ENCODE measurements around the gene ELMO1.

Gene ELMO1

DNA sequence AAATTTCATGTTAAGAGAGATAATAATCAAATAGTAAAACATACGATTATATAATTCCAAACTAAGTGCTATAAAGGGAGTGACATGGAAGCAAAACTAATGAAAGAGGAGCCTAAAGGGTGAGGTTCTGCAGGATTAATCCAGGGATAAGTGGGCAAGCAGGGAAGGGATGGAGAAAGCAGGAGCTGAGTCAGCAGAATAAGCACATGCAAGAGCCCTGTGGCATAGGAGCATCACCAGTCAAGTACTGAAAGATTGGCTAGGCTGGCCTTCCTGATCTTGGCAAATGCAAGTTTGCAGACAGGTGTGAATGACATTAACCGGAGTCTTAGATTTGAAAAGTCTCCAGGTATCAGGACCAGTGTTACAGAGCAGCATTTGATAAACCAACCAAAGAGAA, 336.4 kb downstream of the ELMO1 start:
- no peak for DNase-seq

- no peak for DNase-seq
Observed at GRCh38 chr7:37111459-37111858, 337.2 kb downstream of the ELMO1 start.

- no peak for DNase-seq
Observed at GRCh38 chr7:37110660-37111424, 337.8 kb downstream of the ELMO1 start.

GRCh38 chr7:37109843-37110242, 338.8 kb downstream of the ELMO1 start:
- DNase-seq: no peak

GRCh38 chr7:37109016-37109683, 339.5 kb downstream of the ELMO1 start:
- DNase-seq: no peak

GRCh38 chr7:37108615-37109014, 340.0 kb downstream of the ELMO1 start:
- DNase-seq: no peak

DNA sequence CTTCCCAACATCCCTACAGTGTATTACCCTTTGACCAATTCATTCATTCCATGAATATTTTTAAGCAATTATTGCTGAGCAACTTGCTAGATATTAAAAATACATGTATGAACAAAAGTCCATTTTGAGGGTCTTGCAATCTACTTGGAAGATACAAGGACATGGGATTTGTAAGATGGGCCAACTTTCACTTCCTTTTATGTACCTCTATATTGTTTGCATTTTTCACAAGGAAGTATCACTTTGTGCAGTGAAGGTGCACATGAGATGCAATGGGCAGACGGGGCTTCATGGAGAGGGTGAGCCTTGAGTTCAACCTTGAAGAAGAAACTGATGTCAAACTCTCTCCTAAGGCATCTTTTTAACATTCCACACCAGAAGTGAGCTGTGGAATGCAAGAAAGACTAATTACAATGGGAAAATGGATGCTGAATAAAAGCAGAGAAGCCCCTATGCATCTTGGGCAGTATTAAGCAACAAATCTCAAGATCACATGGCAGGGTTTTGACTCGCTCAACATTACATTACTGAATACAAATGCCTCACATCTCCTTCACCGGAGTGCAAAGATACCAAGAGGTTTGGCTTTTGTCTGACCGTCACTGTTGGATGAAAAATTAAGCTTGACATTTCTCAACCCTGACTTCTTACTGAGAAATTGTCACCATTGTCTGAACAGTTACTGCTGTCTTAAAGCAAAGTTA, 341.5 kb downstream of the ELMO1 start:
- no peak for DNase-seq

- no peak for DNase-seq
Observed at GRCh38 chr7:37105762-37106161, 342.9 kb downstream of the ELMO1 start.

DNA sequence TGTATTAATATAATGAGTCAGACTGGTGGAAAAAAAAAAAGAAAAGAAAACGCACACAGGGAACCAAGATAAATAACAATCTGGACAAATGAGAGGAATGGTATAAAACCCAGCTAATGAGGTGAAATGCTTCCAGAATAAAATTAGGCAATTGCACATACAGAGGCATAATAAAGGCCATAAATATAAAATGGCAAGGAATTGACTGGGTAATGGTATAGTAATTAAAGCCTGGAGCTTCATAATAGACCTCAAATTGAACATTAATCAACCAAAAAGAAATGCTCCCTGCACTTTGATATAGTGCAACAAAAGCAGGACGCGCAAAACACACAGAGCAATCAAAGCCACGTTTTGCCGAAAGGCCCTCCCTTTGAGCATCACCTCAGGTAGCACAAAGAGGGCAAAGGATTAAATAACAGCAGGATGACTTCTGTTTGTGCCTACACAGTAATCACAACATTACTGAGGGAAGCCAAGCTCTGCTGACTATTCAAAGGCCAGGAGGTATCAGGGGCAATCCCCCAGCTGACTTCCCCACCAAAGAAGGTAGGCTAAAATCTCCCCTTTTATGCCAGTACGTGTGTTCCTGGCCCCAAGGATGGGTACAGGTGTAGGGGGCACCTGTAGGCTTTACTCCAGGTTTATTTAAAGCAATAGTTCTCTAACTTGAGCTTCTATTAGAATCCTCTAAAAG, 343.7 kb downstream of the ELMO1 start:
- DNase-seq: no peak

DNA sequence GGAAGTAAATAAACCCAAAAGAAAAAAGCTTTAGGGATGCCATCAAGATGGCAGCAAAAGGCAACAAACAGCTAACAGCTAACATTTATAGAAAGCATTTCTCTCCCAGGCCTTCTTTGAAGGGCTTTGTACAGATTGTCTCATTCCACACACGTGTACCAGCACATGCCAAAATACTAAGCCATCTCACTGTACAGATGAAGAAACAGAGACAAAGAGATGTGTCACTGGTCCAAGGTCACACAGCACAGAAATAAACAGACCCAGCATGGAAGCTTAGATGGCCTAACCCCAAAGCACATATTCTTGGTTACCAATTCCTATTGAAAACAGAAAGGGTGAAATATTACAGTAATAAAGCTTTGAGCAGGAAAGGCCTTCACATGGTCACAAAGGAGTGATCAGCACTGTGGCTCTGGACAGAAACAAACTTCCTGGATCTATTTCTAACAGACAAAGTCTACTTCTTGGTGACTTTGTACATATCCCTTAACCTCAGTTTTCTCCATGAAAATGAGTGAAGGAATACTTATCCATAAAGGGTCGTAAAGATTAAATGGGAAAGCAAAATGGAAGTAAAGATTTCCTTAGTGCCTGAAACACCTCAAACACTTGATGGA, 346.0 kb downstream of the ELMO1 start:
- DNase-seq: no peak

GRCh38 chr7:37100735-37101331, 347.8 kb downstream of the ELMO1 start:
- no peak for DNase-seq

- DNase-seq: no peak
Observed at GRCh38 chr7:37098762-37099161, 349.9 kb downstream of the ELMO1 start.

GRCh38 chr7:37097983-37098382, 350.7 kb downstream of the ELMO1 start:
- no peak for DNase-seq

GRCh38 chr7:37097276-37097675, 351.4 kb downstream of the ELMO1 start:
- DNase-seq: no peak

- DNase-seq: no peak
Observed at GRCh38 chr7:37096341-37096740, 352.3 kb downstream of the ELMO1 start.

GRCh38 chr7:37095122-37095521, 353.5 kb downstream of the ELMO1 start:
- no peak for DNase-seq

DNA sequence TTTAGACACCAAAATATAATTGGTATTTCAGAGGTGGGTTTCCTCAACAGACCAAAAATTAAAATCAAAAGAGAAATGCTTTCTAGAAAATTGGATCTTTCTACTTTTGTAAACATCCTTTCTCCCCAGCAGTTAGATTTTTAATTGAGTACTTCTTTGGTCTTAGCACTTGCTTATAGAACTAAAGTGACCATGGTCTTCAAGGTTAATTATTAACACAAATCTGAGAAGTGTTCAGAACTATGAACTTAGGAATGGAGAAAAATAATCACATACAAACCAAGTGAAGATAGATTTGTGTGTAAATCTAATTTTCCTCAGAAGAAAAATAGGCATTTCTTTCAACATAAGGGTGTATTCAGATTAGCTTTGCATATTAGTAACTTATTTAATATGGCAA, 355.4 kb downstream of the ELMO1 start:
- DNase-seq: no peak

DNA sequence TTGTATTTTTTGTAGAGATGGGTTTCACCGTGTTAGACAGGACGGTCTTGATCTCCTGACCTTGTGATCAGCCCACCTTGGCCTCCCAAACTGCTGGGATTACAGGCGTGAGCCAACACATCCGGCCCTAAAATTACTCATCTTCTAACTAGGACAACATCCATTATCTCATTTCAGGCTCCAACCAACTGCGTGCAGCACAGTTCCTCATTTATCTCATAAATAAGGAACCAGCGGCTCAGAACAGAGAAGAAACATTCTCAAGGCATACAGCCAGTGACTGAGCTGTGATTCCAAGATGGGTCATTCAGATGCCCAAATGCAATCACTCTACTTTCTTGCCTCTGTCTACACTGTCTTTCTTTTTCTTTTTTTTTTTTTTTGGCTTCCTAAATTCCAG, 356.1 kb downstream of the ELMO1 start:
- DNase-seq: no peak

GRCh38 chr7:37089972-37090371, 358.7 kb downstream of the ELMO1 start:
- no peak for DNase-seq

DNA sequence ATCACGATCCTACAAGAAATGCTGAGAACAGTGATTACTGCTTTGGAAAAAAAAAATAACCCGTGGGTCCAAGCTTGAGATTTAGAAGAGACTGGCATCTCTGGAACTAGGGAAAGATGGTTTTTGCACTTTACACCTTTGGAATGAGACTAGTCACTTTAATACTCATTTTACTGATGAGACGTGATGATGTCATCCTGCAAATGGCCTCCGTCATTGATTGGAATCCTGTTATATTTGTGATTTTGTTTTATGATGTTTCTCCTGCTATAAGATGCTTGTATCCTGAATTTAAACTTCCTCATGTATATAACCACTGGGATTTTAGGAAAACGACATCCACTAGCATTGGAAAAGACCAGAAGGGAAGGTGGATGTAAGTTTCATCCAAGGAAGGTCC, 363.1 kb downstream of the ELMO1 start:
- no peak for DNase-seq

DNA sequence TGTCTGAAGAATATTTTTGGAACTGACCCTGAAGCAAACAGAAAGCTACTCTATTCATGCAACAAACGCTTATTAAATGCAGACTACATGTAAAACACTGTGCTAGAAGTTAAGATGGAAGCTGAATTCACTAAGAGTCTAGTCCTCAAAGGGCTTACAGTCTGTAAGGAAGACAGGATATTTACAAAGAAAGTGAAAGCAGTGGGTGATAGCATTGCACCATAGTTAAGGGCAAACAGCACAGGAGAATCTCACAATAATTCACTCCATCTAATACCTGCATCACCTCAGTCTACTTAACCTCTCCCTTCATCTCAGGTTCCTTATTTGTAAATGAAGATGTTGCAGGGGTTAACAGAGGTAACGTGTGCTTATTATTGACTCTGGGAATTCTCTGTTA, 364.4 kb downstream of the ELMO1 start:
- DNase-seq: no peak

DNA sequence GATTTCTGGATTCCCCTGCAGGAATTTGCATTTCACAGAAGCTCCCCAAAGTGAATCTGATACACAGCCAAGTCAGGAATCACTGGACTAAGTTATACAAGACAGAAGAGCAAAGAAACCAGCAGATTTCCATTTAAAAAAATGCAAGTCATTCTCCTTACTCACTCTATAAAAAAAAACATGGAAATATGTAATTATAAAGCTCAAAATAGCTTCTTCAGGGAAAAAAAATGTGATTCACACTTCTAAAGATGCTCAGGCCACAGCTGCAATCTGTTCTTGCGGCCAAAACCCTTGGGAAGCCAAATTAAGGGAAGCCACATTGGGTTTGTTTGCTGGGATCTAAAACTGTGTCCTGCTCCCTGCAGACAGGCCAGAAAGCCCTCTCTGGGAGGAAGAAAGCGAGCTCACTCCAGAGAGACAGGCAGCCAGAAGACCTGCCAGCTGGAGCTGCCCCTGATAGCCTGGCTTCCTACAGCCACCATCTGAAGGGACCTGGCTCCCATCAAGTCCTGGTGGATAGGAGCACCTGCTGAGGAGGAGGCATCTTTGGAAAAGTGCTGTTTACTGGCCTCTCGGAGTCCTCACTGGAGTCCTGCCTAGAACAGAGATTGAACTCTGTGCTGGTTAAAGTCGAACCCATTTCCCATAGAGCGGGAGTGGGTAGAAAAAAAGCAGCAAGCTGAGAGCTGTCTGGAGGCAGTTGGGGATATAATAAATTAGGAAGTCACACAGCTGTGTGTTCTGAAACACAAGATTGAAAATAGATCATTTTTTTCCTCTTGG, 365.2 kb downstream of the ELMO1 start:
- DNase-seq: no peak

All from midbrain (tissue), 1 donor.